Mesenchymal stem cell (in vitro differentiated cells and primary cell): ENCODE measurements around the gene GOLGA6A.
"Not testable (repeated sequence)": the region's sequence is repeated elsewhere in the genome, so short reads cannot be mapped to it uniquely, and the experiment has no call there.

Experiments
- DNase-seq: peaks from one replicate; pipeline ENCODE4 v3.0.0-alpha.2; 2013
- H2AFZ ChIP-seq: one replicate; pipeline ENCODE4 v1.6.1; 2013; ENCODE audit warnings: low read depth, mild to moderate bottlenecking, control low read depth, inconsistent platforms, low read length, moderate library complexity
- H2AK5ac ChIP-seq: 2 replicates; pipeline ENCODE4 v1.6.1; 2013; ENCODE audit warnings: low read length, moderate library complexity, mild to moderate bottlenecking, inconsistent platforms; ENCODE audit not compliant: severe bottlenecking
- H2BK120ac ChIP-seq: one replicate; pipeline ENCODE4 v1.6.1; 2013; ENCODE audit warnings: low read depth, mild to moderate bottlenecking, inconsistent platforms, low read length, moderate library complexity
- H2BK12ac ChIP-seq, 2 experiments: one replicate each; pipeline ENCODE4 v1.6.1; 2013; ENCODE audit warnings: inconsistent platforms in 2 of 2, low read length in 2 of 2, mild to moderate bottlenecking in 2 of 2, moderate library complexity in 2 of 2, control low read depth in 1 of 2
- H2BK15ac ChIP-seq: one replicate; pipeline ENCODE4 v1.6.1; 2013; ENCODE audit warnings: mild to moderate bottlenecking, low read depth, inconsistent platforms; ENCODE audit not compliant: poor library complexity, severe bottlenecking
- H2BK5ac ChIP-seq: 2 replicates; pipeline ENCODE4 v1.6.1; 2013; ENCODE audit warnings: low read depth, mild to moderate bottlenecking, low read length, control low read depth, inconsistent platforms; ENCODE audit not compliant: poor library complexity, severe bottlenecking
- H3K14ac ChIP-seq, 2 experiments: one replicate each; pipeline ENCODE4 v1.6.1; 2013; ENCODE audit warnings: inconsistent platforms in 2 of 2, low read length in 2 of 2, control low read depth in 1 of 2, mild to moderate bottlenecking in 1 of 2, moderate library complexity in 1 of 2
- H3K18ac ChIP-seq, 2 experiments: one replicate each; pipeline ENCODE4 v1.6.1; 2013; ENCODE audit warnings: inconsistent platforms in 2 of 2, low read length in 2 of 2, control low read depth in 1 of 2, low read depth in 1 of 2, mild to moderate bottlenecking in 1 of 2
- H3K23ac ChIP-seq, 2 experiments: one replicate each; pipeline ENCODE4 v1.6.1; 2013; ENCODE audit warnings: inconsistent platforms in 2 of 2, low read length in 2 of 2, mild to moderate bottlenecking in 2 of 2, moderate library complexity in 2 of 2, control low read depth in 1 of 2
- H3K27ac ChIP-seq: 2 replicates; pipeline ENCODE4 v1.5.1; 2013; ENCODE audit warnings: mild to moderate bottlenecking, moderate library complexity, low read length, control low read depth, inconsistent platforms; ENCODE audit not compliant: poor library complexity, severe bottlenecking
- H3K27me3 ChIP-seq, 2 experiments: 2 replicates each; pipeline versions ENCODE4 v1.6.1 to v1.7.0; 2013; ENCODE audit warnings: low read length in 2 of 2, mild to moderate bottlenecking in 2 of 2, moderate library complexity in 2 of 2, control low read depth in 1 of 2, inconsistent platforms in 1 of 2; ENCODE audit not compliant: control insufficient read depth in 1 of 2, insufficient read depth in 1 of 2
- H3K36me3 ChIP-seq, 2 experiments: 2 replicates each; pipeline versions ENCODE4 v1.6.1 to v1.7.0; 2013; ENCODE audit warnings: low read length in 2 of 2, control low read depth in 1 of 2, inconsistent platforms in 1 of 2, low read depth in 1 of 2, mild to moderate bottlenecking in 1 of 2; ENCODE audit not compliant: insufficient read depth in 2 of 2, control insufficient read depth in 1 of 2
- H3K4ac ChIP-seq, 2 experiments: one replicate each; pipeline ENCODE4 v1.6.1; 2013; ENCODE audit warnings: inconsistent platforms in 2 of 2, low read length in 2 of 2, mild to moderate bottlenecking in 2 of 2, moderate library complexity in 2 of 2, control low read depth in 1 of 2, low read depth in 1 of 2
- H3K4me1 ChIP-seq: 2 replicates; pipeline ENCODE4 v1.6.1; 2013; ENCODE audit warnings: low read depth, low read length, control low read depth; ENCODE audit not compliant: control insufficient read depth, insufficient read depth
- H3K4me2 ChIP-seq: 2 replicates; pipeline ENCODE4 v1.6.1; 2013; ENCODE audit warnings: low read length, mild to moderate bottlenecking, inconsistent platforms; ENCODE audit not compliant: poor library complexity, severe bottlenecking
- H3K4me3 ChIP-seq, 2 experiments: 2 replicates each; pipeline versions ENCODE4 v1.5.1 to v1.7.0; 2013; ENCODE audit warnings: low read length in 2 of 2, mild to moderate bottlenecking in 2 of 2, control low read depth in 1 of 2, low read depth in 1 of 2; ENCODE audit not compliant: insufficient read depth in 1 of 2
- H3K79me1 ChIP-seq: replicated peaks from 2 replicates; pipeline ENCODE4 v1.6.1; 2013; ENCODE audit warnings: mild to moderate bottlenecking, control low read depth, low read length, inconsistent platforms; ENCODE audit not compliant: poor library complexity, severe bottlenecking
- H3K9ac ChIP-seq: 2 replicates; pipeline ENCODE4 v1.7.0; 2013; ENCODE audit warnings: mild to moderate bottlenecking, low read length, moderate library complexity
- H3K9me3 ChIP-seq: 2 replicates; pipeline ENCODE4 v1.7.0; 2013; ENCODE audit warnings: mild to moderate bottlenecking, low read length; ENCODE audit not compliant: control insufficient read depth
- H4K8ac ChIP-seq: one replicate; pipeline ENCODE4 v1.6.1; 2013; ENCODE audit warnings: inconsistent platforms, mild to moderate bottlenecking, low read length, moderate library complexity
- H4K91ac ChIP-seq: one replicate; pipeline ENCODE4 v1.6.1; 2013; ENCODE audit warnings: mild to moderate bottlenecking, low read length, inconsistent platforms
- WGBS: methylation state at CpG from one replicate; pipeline ENCODE4 v1.1.7; 2013; ENCODE audit warnings: mixed read lengths; 5-methylcytosine and 5-hydroxymethylcytosine counted together

Gene GOLGA6A

DNA sequence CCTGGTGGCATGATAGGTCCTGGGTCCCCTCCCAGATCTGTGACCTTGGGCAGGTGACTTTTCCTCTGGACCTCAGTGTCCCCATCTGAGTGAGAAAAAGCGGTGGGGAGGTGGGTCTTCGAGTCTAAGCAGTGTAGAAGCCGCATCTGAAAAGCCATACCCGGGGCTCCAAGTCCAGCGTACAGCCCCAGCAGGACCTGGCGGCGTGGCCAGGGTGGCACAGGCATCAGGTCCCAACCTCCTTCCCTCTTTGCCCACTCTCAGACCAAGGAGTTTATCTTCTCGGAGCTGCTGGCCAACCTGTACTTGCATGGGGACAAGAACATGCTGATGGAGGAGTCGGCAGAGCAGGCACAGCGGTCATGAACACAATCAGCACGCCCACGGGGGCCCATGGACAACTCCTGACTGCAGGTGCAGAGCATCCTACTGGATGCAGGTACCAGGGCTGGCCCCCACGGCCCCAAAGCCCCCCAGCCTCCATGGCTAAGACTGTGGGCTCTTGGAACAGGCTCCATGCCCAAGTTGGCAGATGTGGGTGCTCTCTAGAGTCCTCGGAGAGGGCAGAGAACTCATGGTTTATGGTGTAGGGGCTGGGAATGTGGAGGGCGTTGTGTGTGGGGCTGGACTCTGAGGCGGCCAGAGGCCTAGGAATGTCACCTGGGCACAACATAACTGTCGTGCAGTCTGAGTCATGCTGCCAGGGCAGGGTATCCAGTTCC, 18.8 kb downstream of the GOLGA6A start:
- WGBS, result 100% methylated on average over 1 of the region's 17 CpGs
- H3K18ac ChIP-seq, H3K9ac ChIP-seq, H2AK5ac ChIP-seq, H2BK15ac ChIP-seq, H3K79me1 ChIP-seq, DNase-seq, H2AFZ ChIP-seq, H3K4me1 ChIP-seq, H2BK12ac ChIP-seq, H3K4me3 ChIP-seq, H3K36me3 ChIP-seq, H3K27ac ChIP-seq, H4K91ac ChIP-seq, H4K8ac ChIP-seq, H2BK5ac ChIP-seq, H3K23ac ChIP-seq, H3K4me2 ChIP-seq, H3K14ac ChIP-seq, H3K4ac ChIP-seq, H2BK120ac ChIP-seq, H3K9me3 ChIP-seq: not testable (repeated sequence)
- peaks cover 16 to 18% of the 10 kb centered on the region in 2 experiments for H3K27me3 ChIP-seq

DNA sequence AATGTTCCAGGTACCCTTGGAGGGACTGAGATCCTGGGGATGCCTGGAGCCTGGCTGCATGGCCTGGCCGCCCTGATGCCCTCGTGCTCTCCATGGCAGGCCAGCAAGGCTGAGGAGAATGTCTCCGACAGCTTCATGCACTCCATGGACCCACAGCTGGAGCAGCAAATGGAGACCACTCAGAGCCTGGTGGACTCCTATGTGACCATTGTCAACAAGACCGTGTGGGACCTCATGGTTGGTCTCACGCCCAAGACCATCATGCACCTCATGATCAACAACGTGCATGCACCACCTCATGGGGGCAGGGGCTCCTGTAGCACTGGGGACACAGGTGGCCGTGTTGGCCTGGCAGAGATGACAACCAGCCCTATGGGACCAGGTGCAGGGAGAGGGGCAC, 19.7 kb downstream of the GOLGA6A start:
- WGBS, result 87% methylated on average over 7 of the region's 7 CpGs
- H4K91ac ChIP-seq, result no peak overlapping the region

DNA sequence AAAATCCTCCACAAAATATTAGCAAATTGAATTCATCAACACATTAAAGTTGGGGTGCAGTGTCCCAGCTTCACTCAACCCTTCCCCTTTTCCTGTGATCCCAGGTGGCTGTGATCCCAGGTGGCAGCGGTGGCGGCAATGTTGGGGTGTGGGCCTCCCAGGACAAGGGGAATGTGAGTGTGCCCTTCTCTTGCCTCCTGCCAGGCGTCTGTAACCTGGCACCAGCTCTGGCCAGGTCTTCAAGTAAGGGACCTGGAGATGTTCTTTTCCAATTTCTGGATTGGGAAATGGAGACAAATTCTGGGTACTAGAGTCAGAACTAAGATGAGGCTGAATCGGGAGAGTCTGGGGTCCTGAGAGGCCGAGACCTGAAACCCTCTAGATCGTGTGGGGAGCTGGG, 20.1 kb downstream of the GOLGA6A start:
- Histone ChIP-seq H3K79me1 (no peaks in the 10 kb centered on the region), H3K9me3 (no peaks in the 10 kb centered on the region), H4K91ac (no peak overlapping the region), H2AFZ (no peak overlapping the region), H2BK12ac (no peak overlapping the region), H3K4me3 (no peak overlapping the region), H2BK120ac (no peak overlapping the region), H3K4me1 (no peaks in the 10 kb centered on the region), H2AK5ac (no peak overlapping the region), H3K36me3 (no peaks in the 10 kb centered on the region), H2BK15ac (no peak overlapping the region), H4K8ac (no peak overlapping the region), H3K23ac (no peak overlapping the region), H3K4ac (no peak overlapping the region), H3K14ac (no peak overlapping the region), H3K4me2 (no peak overlapping the region), H3K27ac (no peak overlapping the region), H3K27me3 (peaks cover 16 to 20% of the 10 kb centered on the region in 2 experiments), H3K9ac (no peak overlapping the region), H2BK5ac (no peak overlapping the region), H3K18ac (no peak overlapping the region)
- 84% methylated on average over 6 of the region's 6 CpGs for WGBS
- DNase-seq, result no peak

More for the DNA sequence above, 19.7 kb downstream of the GOLGA6A start:
- H3K79me1 ChIP-seq, result no peaks in the 10 kb centered on the region
- no peak overlapping the region for H3K9ac ChIP-seq
- H3K4me3 ChIP-seq, result no peak overlapping the region
- no peak for DNase-seq
- no peak overlapping the region for H2BK5ac ChIP-seq
- H3K27me3 ChIP-seq, result peaks cover 16 to 20% of the 10 kb centered on the region in 2 experiments
- no peaks in the 10 kb centered on the region for H3K9me3 ChIP-seq
- no peaks in the 10 kb centered on the region for H3K36me3 ChIP-seq
- no peak overlapping the region for H2BK15ac ChIP-seq
- H2AK5ac ChIP-seq, result no peak overlapping the region
- H3K23ac ChIP-seq, result no peak overlapping the region
- H2BK120ac ChIP-seq, result no peak overlapping the region
- H3K14ac ChIP-seq, result no peak overlapping the region
- no peaks in the 10 kb centered on the region for H3K4me1 ChIP-seq
- no peak overlapping the region for H4K8ac ChIP-seq
- no peak overlapping the region for H3K4ac ChIP-seq
- H2AFZ ChIP-seq, result no peak overlapping the region
- no peak overlapping the region for H3K4me2 ChIP-seq
- H3K18ac ChIP-seq, result no peak overlapping the region
- H3K27ac ChIP-seq, result no peak overlapping the region
- no peak overlapping the region for H2BK12ac ChIP-seq

DNA sequence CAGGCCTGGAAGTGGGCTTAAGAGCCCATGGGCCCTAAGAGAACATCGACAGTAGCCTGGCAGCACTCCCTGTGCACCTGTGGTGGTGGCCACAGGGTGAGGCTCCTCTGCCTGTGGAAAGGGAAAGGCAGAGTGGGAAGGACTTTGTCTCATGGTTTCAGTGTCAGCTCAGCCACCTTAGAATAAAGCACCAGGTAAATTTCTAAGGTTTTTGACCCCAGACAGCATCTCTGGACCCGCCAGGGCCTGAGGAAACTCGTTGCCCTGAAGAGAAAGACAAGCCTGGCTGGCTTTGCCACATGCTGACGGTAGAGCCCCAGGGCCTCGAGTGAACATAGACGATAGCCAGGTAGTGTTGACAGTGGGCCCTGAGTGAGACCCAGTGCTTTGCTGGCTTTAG, 22.1 kb downstream of the GOLGA6A start:
- Histone ChIP-seq H3K9me3 (no peaks in the 10 kb centered on the region), H2BK120ac (no peak overlapping the region), H2AFZ (no peak overlapping the region), H3K27me3 (peaks cover 16 to 20% of the 10 kb centered on the region in 2 experiments), H2BK5ac (no peak overlapping the region), H2BK12ac (no peak overlapping the region), H3K79me1 (no peaks in the 10 kb centered on the region), H3K36me3 (no peaks in the 10 kb centered on the region), H2BK15ac (no peak overlapping the region), H3K27ac (no peak overlapping the region), H3K4me2 (no peak overlapping the region), H3K23ac (no peak overlapping the region), H2AK5ac (no peak overlapping the region), H3K4ac (no peak overlapping the region), H3K18ac (no peak overlapping the region), H3K9ac (no peak overlapping the region), H4K91ac (no peak overlapping the region), H3K4me1 (no peaks in the 10 kb centered on the region), H3K14ac (no peak overlapping the region), H4K8ac (no peak overlapping the region), H3K4me3 (no peak overlapping the region)
- 78% methylated on average over 6 of the region's 6 CpGs for WGBS
- DNase-seq, result no peak
